AG04450 (cell line): Measurements from ENCODE around the gene AKIRIN2. TPM values are rescaled to one million over a fixed set of nuclear protein-coding genes. Genes with fewer than 3 reads are reported as not detected.

Source experiments
- CTCF ChIA-PET: fragments of 300-600, 350-600 bp; formaldehyde crosslinking; extraction: SDS; loops from one replicate; lab custom pipeline; 2022; ENCODE audit warnings: antibody characterized with exemption, inconsistent platforms; lab: Charles Lee
- POLR2A ChIA-PET: fragments of 350-600 bp; formaldehyde crosslinking; extraction: SDS; loops from one replicate; lab custom pipeline; 2021; ENCODE audit warnings: antibody characterized with exemption, inconsistent platforms; lab: Yijun Ruan, JAX
- DNase-seq: peaks from one replicate; pipeline ENCODE4 v3.0.0-alpha.2; 2011; ENCODE audit warnings: low read depth, low spot score
- H3K27ac ChIP-seq: one replicate; pipeline ENCODE4 v1.5.1; 2012; ENCODE audit warnings: low read depth, low read length, control low read depth
- H3K27me3 ChIP-seq: one replicate; pipeline ENCODE4 v1.6.0; 2012; ENCODE audit warnings: low read length; ENCODE audit not compliant: control insufficient read depth, insufficient read depth
- H3K4me3 ChIP-seq: 2 replicates; pipeline ENCODE4 v1.5.1; 2011; ENCODE audit warnings: mild to moderate bottlenecking, low read depth, low read length, control low read depth
- H3K9me3 ChIP-seq: 2 replicates; pipeline ENCODE4 v1.5.1; 2012; ENCODE audit warnings: low read length; ENCODE audit not compliant: control insufficient read depth, insufficient read depth
- polyA plus RNA-seq: library from polyadenylated mRNA; depleted of rRNA; stranded (reverse); fragments of >200 nt; gene quantifications from 2 replicates; pipeline ENCODE4 v1.2.3, GENCODE V29; 2011
- TF ChIP-seq, protein P1 (sequence below): IDR thresholded peaks from 2 replicates; pipeline ENCODE4 v1.5.1; 2011; ENCODE audit warnings: low read depth, low read length, control low read depth, inconsistent platforms

The AKIRIN2 gene
- polyA plus RNA-seq, 1 experiment = 30.4 TPM

DNA sequence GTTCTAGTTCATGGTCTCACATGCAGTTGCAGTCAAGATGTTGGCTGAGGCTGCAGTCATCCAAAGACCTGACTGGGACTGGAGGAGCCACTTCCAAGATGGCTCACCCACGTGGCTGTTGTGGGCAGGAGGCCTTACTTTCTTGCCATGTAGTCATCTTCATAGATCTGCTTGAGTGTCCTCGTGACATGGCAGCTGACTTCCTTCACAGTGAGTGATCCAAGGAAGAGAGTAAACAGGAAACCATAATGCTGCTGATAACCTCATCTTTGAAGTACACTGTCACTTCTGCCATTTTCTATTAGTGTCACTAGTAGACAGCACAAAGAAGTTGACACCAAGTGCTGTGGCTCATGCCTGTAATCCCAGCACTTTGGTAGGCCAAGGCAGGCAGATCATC, 40.1 kb upstream of the AKIRIN2 start:
- Histone ChIP-seq H3K4me3 (no peak overlapping the region), H3K27ac (no peak overlapping the region), H3K9me3 (no peaks in the 10 kb centered on the region), H3K27me3 (peaks cover 2% of the 10 kb centered on the region)
- POLR2A ChIA-PET = interaction anchor here (0.8 kb wide), 1 partner anchor 11 kb away, joined by 3 read pairs; no protein-coding TSS in a partner anchor
- CTCF ChIA-PET = no interaction called here
- TF ChIP-seq, protein P1, sequence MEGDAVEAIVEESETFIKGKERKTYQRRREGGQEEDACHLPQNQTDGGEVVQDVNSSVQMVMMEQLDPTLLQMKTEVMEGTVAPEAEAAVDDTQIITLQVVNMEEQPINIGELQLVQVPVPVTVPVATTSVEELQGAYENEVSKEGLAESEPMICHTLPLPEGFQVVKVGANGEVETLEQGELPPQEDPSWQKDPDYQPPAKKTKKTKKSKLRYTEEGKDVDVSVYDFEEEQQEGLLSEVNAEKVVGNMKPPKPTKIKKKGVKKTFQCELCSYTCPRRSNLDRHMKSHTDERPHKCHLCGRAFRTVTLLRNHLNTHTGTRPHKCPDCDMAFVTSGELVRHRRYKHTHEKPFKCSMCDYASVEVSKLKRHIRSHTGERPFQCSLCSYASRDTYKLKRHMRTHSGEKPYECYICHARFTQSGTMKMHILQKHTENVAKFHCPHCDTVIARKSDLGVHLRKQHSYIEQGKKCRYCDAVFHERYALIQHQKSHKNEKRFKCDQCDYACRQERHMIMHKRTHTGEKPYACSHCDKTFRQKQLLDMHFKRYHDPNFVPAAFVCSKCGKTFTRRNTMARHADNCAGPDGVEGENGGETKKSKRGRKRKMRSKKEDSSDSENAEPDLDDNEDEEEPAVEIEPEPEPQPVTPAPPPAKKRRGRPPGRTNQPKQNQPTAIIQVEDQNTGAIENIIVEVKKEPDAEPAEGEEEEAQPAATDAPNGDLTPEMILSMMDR = no peak
- no peak for DNase-seq

DNA sequence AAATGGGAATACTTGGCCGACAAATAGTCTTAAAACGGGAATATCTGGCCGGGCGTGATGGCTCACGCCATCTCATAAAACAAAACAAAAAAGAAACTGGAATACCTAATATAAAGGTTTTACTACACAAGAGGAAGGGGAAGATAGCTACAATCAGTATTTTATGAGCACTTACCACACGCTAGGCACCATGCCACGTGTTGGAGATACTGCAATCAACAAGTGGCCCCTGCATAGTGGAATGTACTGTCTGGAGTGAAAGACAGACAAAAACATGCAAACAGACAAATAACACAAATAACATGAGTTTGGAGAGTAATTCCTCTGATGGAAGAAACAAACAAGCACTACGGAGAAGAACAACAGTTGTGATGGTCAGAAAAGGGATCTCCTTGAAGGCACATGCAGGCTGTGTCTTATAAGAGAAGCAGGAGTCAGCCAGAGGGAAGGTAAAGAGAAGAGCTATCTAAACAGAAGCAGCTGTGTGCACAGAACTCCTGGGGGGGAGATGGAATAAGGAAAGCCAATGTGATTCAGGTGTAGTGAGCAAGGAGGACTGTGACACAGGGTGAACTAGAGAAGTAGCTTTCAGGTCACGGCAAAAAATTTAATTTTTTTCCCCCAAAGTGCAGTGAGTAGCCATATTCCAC, 39.1 kb upstream of the AKIRIN2 start:
- TF ChIP-seq, protein P1 = no peak
- CTCF ChIA-PET = no interaction called here
- no peak for DNase-seq
- H3K4me3 ChIP-seq = no peak overlapping the region
- POLR2A ChIA-PET = interaction anchor here (0.8 kb wide), 1 partner anchor 12 kb away, joined by 3 read pairs; no protein-coding TSS in a partner anchor
- H3K9me3 ChIP-seq = no peaks in the 10 kb centered on the region
- H3K27me3 ChIP-seq = no peaks in the 10 kb centered on the region
- H3K27ac ChIP-seq = peak overlapping the region; percentile 31

- POLR2A ChIA-PET = no interaction called here
Measured at GRCh38 chr6:87738744-87739143, 36.7 kb upstream of the AKIRIN2 start.

DNA sequence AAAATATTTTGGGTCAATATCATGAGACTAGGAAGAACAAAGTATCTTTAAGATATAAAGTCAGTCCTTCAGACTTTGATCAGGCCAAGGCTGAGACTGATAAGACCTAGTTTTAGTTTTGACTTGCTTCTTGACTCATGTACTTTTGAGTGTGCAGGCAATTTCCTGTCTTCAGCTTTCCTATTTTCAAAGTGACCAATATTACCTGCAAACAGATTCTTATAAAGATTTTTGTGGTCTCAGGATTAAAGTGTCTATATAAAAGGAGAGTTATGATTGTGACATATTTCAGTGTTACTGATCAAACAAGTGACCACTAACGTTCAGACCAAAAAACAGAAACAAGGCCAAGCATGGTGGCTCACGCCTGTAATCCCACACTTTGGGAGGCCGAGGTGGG, 36.0 kb upstream of the AKIRIN2 start:
- no peak for DNase-seq
- CTCF ChIA-PET = no interaction called here

More at GRCh38 chr6:87738744-87739143, 36.7 kb upstream of the AKIRIN2 start:
- CTCF ChIA-PET = interaction anchor here (0.6 kb wide), 1 partner anchor 289 kb away, joined by 3 read pairs; no protein-coding TSS in a partner anchor
- H3K27ac ChIP-seq = no peak overlapping the region
- no peaks in the 10 kb centered on the region for H3K27me3 ChIP-seq
- DNase-seq = no peak
- H3K9me3 ChIP-seq = no peaks in the 10 kb centered on the region
- no peak overlapping the region for H3K4me3 ChIP-seq
- TF ChIP-seq, protein P1 = no peak

More for the DNA sequence above, 36.0 kb upstream of the AKIRIN2 start:
- POLR2A ChIA-PET = no interaction called here
- H3K9me3 ChIP-seq = no peaks in the 10 kb centered on the region
- TF ChIP-seq, protein P1 = no peak
- H3K27me3 ChIP-seq = no peaks in the 10 kb centered on the region
- no peak overlapping the region for H3K4me3 ChIP-seq
- no peak overlapping the region for H3K27ac ChIP-seq
